NCI-H187 (cell line): ENCODE measurements around the gene IL36G.

Experiments used
- DNase-seq, 2 experiments: peaks; one replicate each; lab custom pipeline; 2025; lab: John Stamatoyannopoulos, UW

IL36G gene

DNA sequence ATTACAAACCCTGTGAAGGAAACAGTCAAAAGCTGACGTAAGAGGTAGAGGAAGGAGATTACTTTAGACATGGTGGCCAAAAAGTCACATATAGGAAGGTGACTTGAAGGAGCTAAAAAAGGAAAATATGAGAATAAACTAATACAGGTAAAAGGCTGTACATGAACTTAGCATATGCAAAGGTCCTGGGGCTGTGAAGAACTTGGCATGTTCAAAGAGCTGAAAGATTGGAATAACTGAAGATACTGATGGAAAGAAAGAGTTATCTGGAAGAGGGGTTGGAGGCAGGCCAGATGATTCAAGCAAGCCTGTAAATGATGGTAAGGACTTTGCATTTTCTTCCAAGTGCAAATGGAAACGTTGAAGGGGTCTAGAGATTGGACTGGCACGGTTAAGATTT, 40.7 kb downstream of the IL36G start:
- DNase-seq = no peak

DNA sequence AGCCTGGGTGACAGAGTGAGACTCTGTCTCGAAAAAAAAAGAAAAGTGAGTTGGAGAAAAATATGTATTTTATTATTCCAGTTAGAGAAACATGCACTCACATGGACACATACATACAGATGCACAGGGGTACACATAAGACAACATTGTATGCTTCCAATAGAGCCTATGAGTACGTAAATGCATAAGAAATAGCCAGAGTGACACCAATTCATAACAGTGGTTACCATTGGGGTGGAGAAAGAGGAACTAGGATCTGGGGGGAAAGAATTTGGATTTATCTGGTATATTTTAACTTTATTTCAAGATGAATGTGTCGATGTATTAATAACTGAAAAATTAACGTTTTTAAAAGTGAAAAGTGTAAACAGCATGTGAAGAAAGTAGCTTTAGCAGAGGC, 43.5 kb downstream of the IL36G start:
- DNase-seq = no peak

DNA sequence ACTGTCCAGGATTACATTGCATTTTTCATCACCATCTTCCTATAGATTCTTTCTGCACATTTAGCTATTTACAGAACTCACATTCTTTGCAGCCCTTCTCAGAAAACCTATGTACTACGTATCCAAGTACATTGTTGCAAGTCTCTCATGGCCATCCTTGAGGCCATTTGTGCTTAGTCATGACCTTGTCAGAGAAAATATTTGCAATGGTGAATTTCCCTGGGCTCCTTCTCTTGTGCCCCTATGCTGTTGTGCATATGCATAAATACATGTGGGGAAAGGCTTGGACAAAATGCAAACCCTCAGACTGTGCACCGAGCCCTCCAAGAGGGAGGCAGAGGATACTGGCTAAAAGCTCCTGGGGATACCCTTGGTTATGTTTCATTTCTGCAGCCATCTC, 47.0 kb downstream of the IL36G start:
- DNase-seq = no peak

DNA sequence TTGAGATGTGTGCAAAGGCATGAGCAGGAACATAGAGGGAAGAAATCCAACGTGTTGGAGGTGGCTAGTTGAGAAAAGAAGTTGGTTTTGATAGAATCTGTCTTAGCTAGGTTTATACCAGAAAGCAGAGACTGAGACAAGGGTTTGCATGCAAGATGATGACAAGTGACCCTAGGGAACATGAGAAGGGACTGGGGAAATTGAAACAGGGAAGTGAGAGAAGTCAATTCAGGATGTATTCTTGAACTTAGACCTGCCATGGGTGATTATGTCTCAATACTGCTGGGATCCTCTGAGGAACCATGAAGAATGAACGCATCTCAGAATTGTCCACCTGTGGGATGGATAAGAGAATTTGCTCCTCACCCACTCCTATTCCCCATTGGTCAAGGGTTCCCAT, 47.9 kb downstream of the IL36G start:
- no peak for DNase-seq

DNA sequence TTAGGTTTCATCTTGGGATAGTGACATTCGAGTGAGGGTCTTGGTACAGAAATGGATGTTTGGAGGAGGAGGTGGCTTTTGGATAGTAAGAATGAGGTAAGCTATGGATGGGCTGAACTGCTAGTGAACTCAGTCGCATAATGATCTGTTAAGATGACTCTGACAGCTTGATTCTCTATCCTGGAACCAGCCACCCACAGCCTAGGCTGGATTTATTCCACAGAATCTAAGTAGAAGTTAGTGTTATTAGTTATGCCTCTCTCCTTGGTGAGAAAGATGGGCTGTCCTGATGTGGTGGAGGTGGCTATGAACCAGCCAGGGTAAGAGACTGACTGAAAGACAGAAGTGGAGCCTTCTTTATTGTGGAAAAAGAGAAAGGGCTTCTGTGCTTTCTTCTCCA, 49.9 kb downstream of the IL36G start:
- DNase-seq = no peak

DNA sequence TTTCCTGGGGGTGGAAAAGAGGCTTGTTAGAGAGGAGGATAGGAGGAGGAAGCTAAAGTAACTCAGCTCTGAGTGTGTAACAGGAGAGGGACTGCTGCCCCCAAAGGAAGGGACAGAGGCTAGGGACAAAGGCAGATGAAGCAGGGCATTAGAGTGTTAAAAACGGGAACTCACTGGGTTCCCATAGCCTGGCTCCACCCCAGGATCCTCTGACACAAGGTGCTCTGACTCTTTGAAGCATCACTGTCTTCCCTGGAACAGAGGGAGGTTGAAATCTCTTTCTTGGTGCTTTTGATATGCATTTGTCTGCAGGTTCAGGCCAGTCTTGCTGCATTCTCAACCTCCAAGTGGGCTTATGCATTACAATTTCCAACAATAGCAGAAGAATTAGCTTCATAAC, 50.3 kb downstream of the IL36G start:
- DNase-seq = no peak

DNA sequence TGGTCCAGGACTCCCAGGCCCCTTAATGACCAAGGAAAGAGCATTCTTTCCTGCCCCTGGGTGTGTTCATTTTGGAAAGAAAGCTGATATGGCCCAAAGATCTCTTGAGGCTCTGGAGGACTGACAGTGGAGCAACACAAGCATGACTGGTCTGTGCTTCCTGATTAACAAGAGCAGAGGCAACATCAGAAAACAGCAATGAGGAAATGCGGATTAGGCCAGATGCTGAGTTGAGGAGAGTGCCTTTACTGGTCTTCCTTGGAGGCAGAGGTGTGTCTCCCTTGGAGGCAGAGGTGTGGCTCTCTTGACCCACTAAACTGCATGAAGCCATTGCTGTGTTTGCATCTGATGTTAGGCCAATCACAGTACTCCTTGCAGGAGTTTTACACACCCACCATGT, 54.9 kb downstream of the IL36G start:
- no peak for DNase-seq

DNA sequence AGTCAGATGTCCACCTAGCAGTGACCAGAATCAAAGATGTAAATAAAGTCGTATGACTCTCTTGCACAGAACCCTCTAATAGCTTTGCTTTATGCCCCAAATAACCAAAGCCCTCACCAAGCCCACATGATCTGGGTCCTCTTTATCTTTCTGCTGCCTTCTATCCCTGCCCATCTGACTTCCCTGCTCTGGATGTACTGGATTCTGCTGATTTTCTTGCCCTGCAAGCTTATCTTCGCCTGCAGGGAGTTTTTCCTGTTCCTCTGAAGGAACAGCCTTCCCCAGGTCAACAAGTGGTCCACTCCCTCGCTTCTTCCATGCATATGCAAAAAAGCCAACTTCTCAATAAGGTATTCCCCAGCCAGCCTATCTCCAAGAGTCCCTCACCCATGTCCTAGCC, 56.2 kb downstream of the IL36G start:
- no peak for DNase-seq
